Ovary (tissue), 9 donors: ENCODE measurements around the gene SYT8. TPM values are rescaled to one million over a fixed set of nuclear protein-coding genes. Genes with fewer than 3 reads are reported as not detected.

Source experiments
- DNase-seq, 5 donors: peaks; one replicate each; pipeline ENCODE4 v3.0.0-alpha.2; 2019 to 2020
- H3K27ac ChIP-seq, 2 donors: fragments of 200-600 bp; one replicate each; pipeline versions ENCODE4 v1.5.1 to v1.8.0; 2019 to 2022
- H3K27me3 ChIP-seq: fragments of 200-600 bp; one replicate; pipeline ENCODE4 v1.8.0; 2022
- H3K36me3 ChIP-seq: fragments of 200-600 bp; sonication (generic); one replicate; pipeline ENCODE4 v1.5.1; 2019
- H3K4me1 ChIP-seq: one replicate; pipeline ENCODE4 v1.8.1; 2013; ENCODE audit warnings: mild to moderate bottlenecking, moderate library complexity; ENCODE audit not compliant: insufficient read depth
- H3K4me3 ChIP-seq: fragments of 200-600 bp; sonication (generic); one replicate; pipeline ENCODE4 v1.5.1; 2017
- H3K9me3 ChIP-seq, 2 donors: fragments of 200-600 bp in 1 of 2; sonication (generic) in 1 of 2; one replicate each; pipeline versions ENCODE4 v1.5.1 to v1.8.1; 2013 to 2019; ENCODE audit warnings: mild to moderate bottlenecking in 1 of 2, moderate library complexity in 1 of 2
- CTCF ChIP-seq, 3 donors: fragments of 450-650 bp in 2 of 3; fragments of 200-600 bp in 1 of 3; IDR thresholded peaks; one replicate each; pipeline versions ENCODE4 v1.5.1 to v1.8.0; 2016 to 2022; ENCODE audit warnings: antibody characterized with exemption in 3 of 3, mild to moderate bottlenecking in 1 of 3
- EP300 ChIP-seq: sonication (generic); formaldehyde crosslinking; IDR thresholded peaks from one replicate; pipeline ENCODE4 v1.6.1; 2017; ENCODE audit warnings: antibody characterized with exemption
- POLR2A ChIP-seq: fragments of 450-650 bp; IDR thresholded peaks from one replicate; pipeline ENCODE4 v1.6.1; 2017; ENCODE audit warnings: antibody characterized with exemption, mild to moderate bottlenecking, moderate library complexity
- WGBS, 3 donors: extraction: QIAGEN DNeasy Blood & Tissue Kit in 1 of 3; methylation state at CpG; one replicate each; pipeline versions ENCODE4 v1.1.5 to v1.1.7; 2013 to 2017; 5-methylcytosine and 5-hydroxymethylcytosine counted together
- intact Hi-C, 4 donors: fragments of 100-400 bp; cut with DNase I; formaldehyde crosslinking; loops; one replicate each; pipeline versions ENCODE4 v1.11.0 to v1.15.1; 2022 to 2023
- polyA plus RNA-seq, 2 donors: library from polyadenylated mRNA; stranded (reverse); fragments of 200-250 nt in 1 of 2; fragments of 350-450 nt in 1 of 2; fragmentation: Illumina TruSeq in 1 of 2; extraction: RNeasy Lipid Tissue Mini Kit (QIAGEN cat#74804) in 1 of 2; gene quantifications; one replicate each; pipeline ENCODE4 v1.2.3, GENCODE V29; 2013 to 2014
- total RNA-seq, 7 donors: library from RNA; depleted of rRNA in 2 of 7; stranded (reverse); fragments of >200 nt in 2 of 7; fragmentation: NEBNext Ultra II Directional in 3 of 7; extraction: Animal tissue kit (Norgen Biotek cat#: 25700) in 3 of 7; gene quantifications; one replicate each; pipeline versions ENCODE4 v1.1.0 to v1.2.4, GENCODE V29; 2016 to 2023
- donor health status: DM: no; HTN: no; CAD: no; lungs with moderate emphysema.
- donor health status: DM: no; HTN: no; CAD: no.
- donor health status: Bipolar disorder and iron deficiency.
- donor health status: DM: yes; HTN: yes; CAD: no.
- donor health status: DM: no; HTN: no; CAD: no.
- donor health status: DM: yes; HTN: yes; CAD: no.

Gene SYT8
- total and polyA plus RNA-seq, 9 donors = 0.24 to 2.4 TPM; not detected in 7

GRCh38 chr11:1879342-1879940, 44.7 kb downstream of the SYT8 start:
- WGBS, 3 donors = 84 to 94% (median 88%) methylated on average over 13 of the region's 13 CpGs
- Histone ChIP-seq H3K27me3 (no peaks in the 10 kb centered on the region), H3K4me1 (peaks cover 2% of the 10 kb centered on the region), H3K36me3 (no peaks in the 10 kb centered on the region), H3K27ac (no peak overlapping the region), H3K4me3 (no peak overlapping the region), H3K9me3 (no peaks in the 10 kb centered on the region)
- TF ChIP-seq POLR2A (no peak), CTCF (IDR thresholded peaks at IDR 0.05) (no peak), EP300 (no peak)
- DNase-seq = peak in 3 of 5 donors; percentile 7 to 39 (median 13)
- intact Hi-C loops = no loop called here

GRCh38 chr11:1879941-1880720, 45.3 kb downstream of the SYT8 start:
- intact Hi-C loops = loop anchor here in 3 of 4 donors (5.0 kb wide), 5 partner anchors 37 to 272 kb away; partner anchors contain the start of genes TNNI2 (in 1 of the 3) and TNNT3 (in 1 of the 3)
- Histone ChIP-seq H3K4me1 (peaks cover 2% of the 10 kb centered on the region), H3K27ac (peak overlapping the region; percentile 16 to 75), H3K9me3 (no peaks in the 10 kb centered on the region), H3K4me3 (no peak overlapping the region), H3K36me3 (no peaks in the 10 kb centered on the region), H3K27me3 (no peaks in the 10 kb centered on the region)
- no peak for TF ChIP-seq CTCF (IDR thresholded peaks at IDR 0.05)
- no peak for TF ChIP-seq POLR2A
- TF ChIP-seq EP300 = no peak
- DNase-seq = peak; percentile 51 to 82 (median 55)
- 72 to 77% (median 77%) methylated on average over 25 to 32 of the region's 32 CpGs for WGBS, 3 donors

DNA sequence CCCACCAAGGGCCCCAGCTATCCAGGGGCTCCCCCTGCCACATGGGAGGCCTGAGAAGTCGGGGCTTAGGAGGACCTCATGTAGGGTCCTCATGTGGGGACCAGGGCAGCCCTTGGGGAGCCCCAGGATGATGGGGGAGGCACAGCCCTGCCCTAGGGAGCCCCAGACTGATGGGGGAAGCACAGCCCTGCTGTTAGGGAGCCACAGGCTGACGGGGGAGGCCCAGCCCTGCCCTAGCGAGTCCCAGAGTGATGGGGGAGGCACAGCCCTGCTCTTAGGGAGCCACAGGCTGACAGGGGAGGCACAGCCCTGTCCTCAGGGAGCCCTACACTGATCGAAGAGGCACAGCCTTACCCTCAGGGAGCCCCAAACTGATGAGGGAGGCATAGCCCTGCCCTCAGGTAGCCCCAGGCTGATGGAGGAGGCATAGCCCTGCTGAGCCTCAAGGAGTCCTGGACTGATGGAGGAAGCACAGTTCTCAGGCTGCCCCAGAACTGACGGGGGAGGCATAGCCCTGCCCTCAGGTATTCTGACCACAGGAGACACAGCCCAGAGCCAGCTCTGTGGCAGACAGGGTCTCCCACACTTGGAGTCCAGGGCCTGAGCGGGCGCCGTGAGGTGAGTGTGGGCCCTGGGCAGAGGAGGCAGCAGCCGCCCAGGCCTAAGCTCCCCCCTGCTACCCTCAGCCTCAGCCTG, 46.1 kb downstream of the SYT8 start:
- 76 to 88% (median 82%) methylated on average over 9 of the region's 9 CpGs for WGBS, 3 donors
- H3K27ac ChIP-seq = peak overlapping the region; percentile 16 to 75
- intact Hi-C loops = loop anchor here in 3 of 4 donors (5.0 kb wide), 5 partner anchors 36 to 271 kb away; partner anchors contain the start of genes TNNI2 (in 1 of the 3) and TNNT3 (in 1 of the 3)

More for the DNA sequence above, 46.1 kb downstream of the SYT8 start:
- Histone ChIP-seq H3K27me3 (no peaks in the 10 kb centered on the region), H3K9me3 (no peaks in the 10 kb centered on the region), H3K4me1 (no peaks in the 10 kb centered on the region), H3K4me3 (no peak overlapping the region), H3K36me3 (no peaks in the 10 kb centered on the region)
- TF ChIP-seq POLR2A = no peak
- no peak for TF ChIP-seq CTCF (IDR thresholded peaks at IDR 0.05)
- no peak for TF ChIP-seq EP300
- DNase-seq = peak in 1 of 5 donors; percentile 15
